Posterior vena cava (tissue), 2 donors: ENCODE data around the gene CNFN. TPM values are rescaled to one million over a fixed set of nuclear protein-coding genes. Genes with fewer than 3 reads are reported as not detected.

Experiments used
- DNase-seq: peaks from one replicate; pipeline ENCODE4 v3.0.0-alpha.2; 2020; ENCODE audit warnings: low spot score
- intact Hi-C, 2 donors: fragments of 100-400 bp; cut with DNase I; formaldehyde crosslinking; loops; one replicate each; pipeline versions ENCODE4 v1.14.1 to v1.14.2; 2022 to 2023
- long read RNA-seq, 2 donors: library from polyadenylated mRNA; unstranded; transcript quantifications; one replicate each; pipeline ENCODE4 v2.0.0, GENCODE V29; 2020 to 2021
- total RNA-seq, 2 donors: library from RNA; stranded (reverse); fragmentation: NEBNext Ultra II Directional; extraction: Animal tissue kit (Norgen Biotek cat#: 25700); gene quantifications; one replicate each; pipeline ENCODE4 v1.2.1, GENCODE V29; 2021
- donor health status: DM: yes; HTN: yes; CAD: no.
- donor health status: DM: yes; HTN: yes; CAD: no.

The CNFN gene, protein sequence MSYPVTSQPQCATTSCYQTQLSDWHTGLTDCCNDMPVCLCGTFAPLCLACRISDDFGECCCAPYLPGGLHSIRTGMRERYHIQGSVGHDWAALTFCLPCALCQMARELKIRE
- total RNA-seq, result under 1 TPM; 0.52 to 0.88 TPM
- long read RNA-seq, donor 1, result 0 reads
- long read RNA-seq, donor 2, result 0 reads

DNA sequence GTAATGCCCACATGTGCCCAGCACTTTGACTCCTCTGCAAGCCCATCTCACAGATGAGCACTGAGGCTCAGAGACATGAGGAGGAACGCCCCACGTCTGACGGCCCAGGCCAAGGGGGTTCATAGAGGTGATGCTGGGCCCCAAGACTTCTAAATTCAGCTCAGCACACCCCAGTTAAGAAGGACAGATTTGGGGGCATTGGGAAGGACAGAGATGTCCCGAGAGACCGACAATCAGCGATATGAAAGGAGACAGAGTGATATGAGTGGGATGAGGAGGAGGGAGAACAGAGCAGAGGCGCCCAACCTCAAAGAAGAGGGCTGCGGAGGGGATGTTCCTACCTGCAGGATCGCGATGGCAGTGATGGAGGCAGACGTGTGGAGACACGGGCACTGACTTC lies at the start of gene CNFN:
Gene CNFN, minus strand, starts transcription at position 399 of the 400 bp plus-strand sequence. CDS start 1,260 bp downstream, outside the sequence.
- no peak for DNase-seq
- intact Hi-C loops, result no loop called here

DNA sequence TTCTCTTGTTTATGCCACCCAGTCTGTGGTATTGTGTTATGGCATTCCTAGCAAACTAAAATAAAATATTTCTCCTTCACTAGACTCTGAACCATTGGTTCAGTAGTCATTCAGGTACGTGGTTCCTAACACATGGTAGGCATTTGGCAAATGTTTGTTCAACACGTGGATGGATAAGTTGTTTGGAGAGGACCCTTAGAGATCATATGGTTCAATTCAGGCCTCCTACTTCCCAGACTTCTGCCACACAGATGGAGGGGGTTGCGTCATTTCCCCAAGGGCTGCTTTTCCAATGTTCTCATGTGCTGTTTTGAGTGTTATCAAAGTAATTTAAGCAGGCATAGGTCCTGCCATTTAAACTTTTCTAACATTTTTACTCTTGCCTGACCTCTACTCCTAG lies 45.9 kb upstream of the CNFN start:
- intact Hi-C loops, result no loop called here
- no peak for DNase-seq

DNA sequence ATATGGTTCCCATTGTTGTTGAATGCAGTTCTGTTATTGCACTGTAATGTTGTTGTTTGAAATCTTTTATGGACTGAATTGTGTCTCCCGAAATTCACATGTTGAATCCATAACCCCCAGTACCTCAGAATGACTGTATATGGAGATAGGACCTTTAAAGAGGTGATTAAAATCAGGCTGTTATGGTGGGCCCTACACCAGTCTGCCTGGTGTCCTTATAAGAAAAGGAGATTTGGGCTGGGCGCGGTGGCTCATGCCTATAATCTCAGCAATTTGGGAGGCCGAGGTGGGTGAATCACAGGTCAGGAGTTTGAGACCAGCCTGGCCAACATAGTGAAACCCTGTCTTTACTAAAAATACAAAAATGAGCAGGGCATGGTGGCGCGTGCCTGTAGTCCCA lies 45.2 kb upstream of the CNFN start:
- no peak for DNase-seq
- intact Hi-C loops, result no loop called here

DNA sequence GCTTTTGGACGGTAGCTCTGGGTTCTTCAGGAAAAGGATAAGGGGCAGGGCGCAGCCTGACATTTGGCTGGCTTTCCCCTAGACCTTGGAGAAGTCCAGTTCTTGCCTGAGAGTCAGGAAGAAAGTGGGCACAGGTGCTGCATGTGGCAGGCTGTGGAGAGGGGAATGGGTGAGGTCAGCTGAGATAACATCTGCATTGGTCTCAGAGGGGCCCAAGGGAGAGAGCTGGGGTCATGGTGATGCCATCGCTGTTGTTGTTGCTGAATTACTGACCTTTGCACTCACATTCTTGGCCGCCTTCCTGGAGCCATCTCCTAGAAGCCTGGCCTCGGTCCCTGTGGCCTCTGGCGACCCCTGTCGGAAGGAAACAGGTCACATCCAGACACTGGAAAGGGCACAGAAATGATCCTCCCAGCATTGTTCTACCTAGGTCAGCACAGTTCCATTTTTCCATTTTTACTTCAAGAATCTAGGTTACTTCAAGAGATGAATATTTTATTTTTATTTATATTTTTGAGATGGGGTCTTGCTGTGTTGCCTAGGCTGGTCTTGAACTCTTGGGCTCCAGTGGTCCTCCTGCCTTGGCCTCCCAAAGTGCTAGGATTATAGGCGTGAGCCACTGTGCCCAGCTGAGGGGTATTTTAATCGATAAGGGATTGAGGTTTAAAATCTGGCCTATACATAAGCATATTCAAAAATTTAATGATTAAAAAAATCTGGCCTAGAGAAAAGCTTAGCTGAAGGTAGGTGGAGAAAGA lies 43.6 kb upstream of the CNFN start:
- intact Hi-C loops, result no loop called here
- DNase-seq, result peak; percentile 91

DNA sequence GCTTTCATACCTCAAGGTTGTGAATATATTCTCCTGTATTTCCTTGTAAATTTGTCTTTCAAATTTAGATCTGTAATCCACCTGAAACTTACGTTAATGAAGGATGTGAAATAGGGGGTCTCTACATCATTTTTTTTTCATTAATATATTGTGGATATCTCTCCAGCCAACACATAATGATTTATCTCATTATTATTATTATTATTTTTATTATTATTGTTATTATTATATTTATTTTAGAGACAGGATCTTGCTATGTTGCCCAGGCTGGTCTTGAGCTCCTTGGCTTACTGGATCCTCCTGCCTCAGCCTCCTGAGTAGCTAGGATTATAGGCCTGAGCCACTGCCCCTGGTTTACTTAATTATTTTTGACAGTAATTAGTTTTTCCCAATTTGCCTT lies 41.4 kb upstream of the CNFN start:
- intact Hi-C loops, result no loop called here
- DNase-seq, result no peak

DNA sequence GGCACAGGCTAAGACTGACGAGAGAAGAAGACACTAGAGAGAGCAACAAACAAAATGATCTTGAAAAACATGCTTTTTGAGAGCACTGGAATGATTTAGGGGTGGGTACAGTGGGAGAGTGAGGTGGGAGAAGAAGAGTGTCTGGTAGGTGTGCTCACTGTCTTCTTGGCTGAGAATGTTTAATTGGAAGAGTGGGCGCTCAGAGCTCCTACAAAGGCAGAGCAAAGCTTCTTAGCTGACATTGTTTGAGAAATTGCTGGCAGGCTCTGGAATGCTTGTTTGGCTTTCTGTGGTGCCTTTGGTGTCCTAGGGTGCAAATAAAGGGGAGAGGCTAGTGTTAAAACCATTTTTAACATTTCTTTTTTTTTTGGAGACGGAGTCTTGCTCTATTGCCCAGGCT lies 38.6 kb upstream of the CNFN start:
- no peak for DNase-seq
- intact Hi-C loops, result no loop called here

DNA sequence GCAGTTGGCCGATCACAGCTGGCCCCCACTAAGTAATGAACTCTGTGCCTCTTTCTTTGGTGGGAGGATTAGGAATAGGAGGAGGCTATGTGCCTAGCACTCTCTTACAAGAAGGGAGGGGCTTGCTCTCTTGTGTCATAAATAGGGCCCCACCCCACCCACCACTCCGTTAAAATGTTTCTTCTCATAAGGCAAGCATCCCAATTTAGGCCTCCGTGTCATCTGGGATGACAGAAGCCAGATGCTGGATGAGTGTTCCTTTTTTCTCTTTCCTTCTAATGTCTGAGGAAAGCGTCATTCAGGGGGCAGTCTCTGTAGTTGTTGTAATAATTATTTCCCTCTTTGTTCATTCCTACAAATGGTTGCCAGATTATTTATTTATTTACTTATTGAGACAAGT lies 37.2 kb upstream of the CNFN start, which contains the start of gene LIPE:
Gene LIPE, minus strand, starts transcription at position 76 of the 400 bp plus-strand sequence. CDS start 239 bp downstream, outside the sequence.
- DNase-seq, result no peak
- intact Hi-C loops, result no loop called here

DNA sequence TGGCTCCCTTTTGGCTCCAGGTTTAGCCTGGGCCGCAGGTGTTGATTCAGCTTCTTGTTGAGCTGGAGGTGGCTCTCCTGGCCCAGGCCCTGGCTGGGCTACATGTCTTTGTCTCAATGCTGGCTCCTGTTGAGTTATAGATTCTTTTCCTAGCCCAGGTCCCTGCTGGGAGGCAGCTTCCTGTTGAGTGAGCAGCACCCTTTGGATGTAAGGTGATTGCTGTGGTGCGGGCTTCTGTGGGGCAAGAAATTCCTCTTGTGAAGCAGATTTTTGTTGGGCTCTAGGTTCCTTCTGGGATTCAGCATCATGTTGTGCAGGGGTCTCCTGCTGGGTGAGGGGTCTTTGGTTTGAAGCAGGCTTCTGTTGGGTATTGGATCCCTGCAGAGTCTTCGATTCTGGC lies 36.5 kb upstream of the CNFN start:
- intact Hi-C loops, result no loop called here
- no peak for DNase-seq

DNA sequence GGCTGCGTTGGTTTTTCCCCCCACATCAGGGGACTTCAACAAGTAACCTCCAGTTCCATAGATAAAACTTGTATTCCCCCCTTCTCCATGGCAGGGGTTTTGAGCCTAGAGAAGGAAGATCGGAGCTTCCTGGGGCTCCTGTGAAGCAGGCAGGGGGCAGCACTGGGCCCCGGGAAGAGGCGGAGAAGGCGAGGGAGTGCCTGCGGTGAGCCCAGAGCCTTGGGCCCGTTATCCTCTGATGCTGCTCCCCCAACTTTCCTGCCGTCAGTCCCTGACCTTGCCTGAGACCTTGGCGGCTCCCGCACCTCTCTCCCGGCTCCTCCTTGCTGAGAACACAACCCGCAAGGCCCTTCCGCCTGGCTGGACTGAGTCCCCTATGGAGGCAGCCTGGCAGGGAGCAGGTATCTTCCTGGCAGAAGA lies 34.6 kb upstream of the CNFN start:
- intact Hi-C loops, result no loop called here
- no peak for DNase-seq

DNA sequence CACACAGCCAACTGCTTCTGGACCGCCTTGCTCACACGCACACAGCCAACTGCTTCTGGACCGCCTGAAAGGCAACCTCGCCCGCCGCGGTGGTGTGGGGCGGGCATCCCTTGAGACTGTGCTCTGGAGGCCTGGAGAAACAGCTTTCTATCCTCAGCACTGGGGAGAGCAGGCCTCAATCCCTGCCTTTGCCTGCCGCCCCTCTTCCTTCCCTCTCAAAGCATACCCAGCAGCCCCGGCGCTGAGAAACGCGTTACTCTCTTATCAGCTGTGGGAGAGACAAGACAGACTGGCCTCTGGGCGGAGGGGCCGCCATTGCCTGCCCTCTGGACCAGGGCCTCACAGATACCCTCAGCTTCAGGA lies 34.2 kb upstream of the CNFN start:
- intact Hi-C loops, result no loop called here

DNA sequence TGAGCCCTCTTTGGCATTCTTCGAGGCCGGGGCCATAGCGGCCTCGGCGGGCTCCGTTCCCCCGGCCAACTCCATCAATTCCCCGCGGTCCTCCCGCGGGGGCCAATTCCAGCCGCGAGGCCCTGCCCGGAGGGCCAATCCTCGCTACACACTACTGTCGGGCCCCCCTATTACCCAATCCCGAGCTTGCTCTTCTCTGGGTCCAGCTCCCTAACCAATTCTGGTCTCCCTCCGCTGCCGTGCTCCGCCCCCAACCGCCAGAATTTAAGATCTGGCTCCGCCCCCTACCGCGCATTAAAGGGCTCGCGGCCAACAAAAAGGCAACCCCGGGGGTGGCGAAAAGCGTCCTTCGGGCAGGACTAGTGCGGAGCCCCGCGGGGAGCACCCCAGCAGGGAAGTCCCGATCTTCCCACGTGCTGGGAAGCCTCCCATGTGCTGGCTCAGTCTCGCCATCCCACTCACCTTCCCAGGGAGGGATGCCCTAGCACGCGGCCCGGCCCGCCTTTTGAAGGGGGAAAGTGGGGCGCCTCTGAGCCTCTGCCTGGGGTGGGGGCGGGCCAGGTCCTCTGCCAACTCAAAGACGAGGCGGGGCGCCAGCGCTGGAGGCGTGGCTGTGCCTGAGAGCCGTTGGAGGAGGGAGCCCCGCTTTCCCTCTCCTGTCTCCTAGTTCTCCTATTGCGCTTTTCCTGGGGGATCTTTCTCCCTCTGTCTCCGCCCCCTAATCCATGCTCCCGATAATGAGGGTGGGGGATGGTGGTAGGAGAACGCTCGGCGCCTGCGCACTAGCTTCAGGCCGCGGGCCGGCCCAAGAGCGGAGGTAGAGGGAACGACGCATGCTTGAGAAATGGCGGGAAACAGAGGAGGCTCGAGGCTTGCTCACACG lies 33.6 kb upstream of the CNFN start:
- intact Hi-C loops, result no loop called here
- DNase-seq, result peak; percentile 92

More for the DNA sequence above, 34.2 kb upstream of the CNFN start:
- DNase-seq, result no peak

DNA sequence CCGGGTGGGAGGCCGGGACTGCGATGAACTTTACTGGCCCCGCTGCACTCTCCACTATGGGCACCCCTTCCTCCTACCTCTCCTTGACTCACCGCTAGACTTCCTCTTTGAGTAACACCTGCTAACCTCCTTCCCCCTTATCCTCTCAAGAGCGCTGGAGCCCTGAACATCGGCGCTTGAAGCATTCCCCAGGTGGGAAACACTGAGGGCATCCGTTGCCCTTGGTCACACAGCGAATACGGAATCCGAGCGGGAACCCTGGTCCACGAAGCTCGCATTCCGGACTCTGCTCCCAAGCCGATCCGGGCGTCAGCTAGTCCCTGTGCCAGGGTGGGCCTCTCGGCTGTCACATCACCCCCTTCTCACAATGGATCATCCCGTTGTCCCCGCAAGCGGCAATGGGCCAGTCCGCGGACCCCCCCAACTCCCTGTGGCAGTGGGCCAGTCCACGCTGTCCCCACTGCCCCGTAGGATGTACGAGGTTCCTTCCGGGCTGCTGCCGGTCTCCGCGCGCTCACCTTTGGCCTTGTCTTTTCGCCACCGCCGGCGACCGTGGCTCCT lies 32.9 kb upstream of the CNFN start:
- intact Hi-C loops, result no loop called here
- no peak for DNase-seq

DNA sequence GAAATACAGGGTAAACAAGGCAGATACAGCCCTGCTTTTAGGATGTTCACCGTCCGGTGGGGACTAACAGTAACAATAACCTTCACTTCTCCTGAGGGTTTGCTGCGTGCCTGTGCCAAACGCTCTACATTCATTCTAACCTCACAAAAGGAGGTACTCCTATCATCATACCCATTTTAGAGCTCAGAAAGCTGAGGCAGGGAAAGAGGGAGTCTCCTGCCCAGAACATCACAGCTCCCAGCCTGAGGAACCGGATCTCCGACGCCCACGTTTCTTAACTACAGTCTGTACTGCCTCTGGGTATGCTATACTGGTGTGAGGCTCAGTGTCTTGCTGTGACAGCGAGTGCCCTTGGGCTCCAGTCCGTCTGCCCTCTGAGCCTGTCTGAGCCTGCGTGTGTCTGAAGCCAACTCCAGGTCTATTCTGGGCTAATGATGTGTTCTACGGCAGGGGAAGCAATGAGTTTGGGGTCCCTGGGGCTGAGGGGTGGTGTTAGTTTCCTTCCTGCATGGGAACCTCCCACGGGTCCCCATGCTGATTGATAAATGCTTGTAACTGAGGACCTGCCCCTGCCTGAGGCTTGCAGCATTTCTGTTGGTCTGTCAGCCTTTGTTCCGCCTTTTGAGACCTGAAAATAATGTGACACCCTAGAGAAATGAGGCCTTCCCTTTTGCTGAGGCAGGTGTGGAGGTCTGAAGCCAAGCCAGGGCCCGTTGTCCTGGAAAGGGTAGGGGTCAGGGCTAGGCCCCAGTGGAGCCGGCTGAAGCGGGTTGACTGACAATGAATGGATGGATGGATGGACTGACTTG lies 32.2 kb upstream of the CNFN start:
- DNase-seq, result no peak

DNA sequence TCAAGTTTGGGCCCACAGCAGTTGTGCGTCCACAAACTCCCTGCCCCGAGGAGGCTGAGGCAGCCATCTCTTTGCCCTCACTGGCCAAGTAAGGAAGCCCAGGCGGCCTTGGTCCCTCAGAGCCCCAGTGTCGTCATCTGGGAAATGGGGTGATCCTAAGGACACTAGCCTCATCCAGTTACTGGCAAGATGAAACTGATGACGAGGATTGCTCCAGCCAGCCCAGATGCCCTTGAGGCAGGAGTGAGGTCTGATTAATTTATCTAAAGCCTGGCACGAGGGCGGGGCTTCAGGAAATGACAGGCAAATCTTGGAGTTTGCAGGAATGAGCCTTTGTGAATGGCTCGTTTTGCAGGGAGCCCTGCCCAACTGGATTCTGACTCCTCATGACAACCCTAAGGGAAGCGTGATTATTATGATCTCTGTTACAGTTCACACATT lies 31.5 kb upstream of the CNFN start:
- no peak for DNase-seq
- intact Hi-C loops, result no loop called here

More for the DNA sequence above, 32.2 kb upstream of the CNFN start:
- intact Hi-C loops, result no loop called here

DNA sequence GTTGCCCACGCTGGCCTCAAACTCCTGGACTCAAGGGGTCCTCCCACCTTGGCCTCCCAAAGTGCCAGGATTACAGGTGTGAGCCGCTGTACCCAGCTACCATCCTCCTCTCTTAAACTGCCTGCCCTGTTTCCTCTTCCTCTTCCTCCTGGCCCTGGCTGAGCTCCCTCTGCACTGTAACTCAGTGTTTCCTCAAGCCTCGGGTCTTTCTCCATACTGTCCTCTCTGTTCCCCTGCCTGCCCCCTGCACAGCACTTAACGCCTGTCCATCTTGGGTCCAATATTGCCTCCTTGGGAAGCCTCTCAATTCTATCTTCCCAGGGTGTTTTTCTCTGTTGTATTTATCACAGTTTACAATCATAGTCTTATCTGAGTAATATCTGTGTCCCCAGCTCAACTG lies 31.0 kb upstream of the CNFN start:
- intact Hi-C loops, result no loop called here
- DNase-seq, result no peak

DNA sequence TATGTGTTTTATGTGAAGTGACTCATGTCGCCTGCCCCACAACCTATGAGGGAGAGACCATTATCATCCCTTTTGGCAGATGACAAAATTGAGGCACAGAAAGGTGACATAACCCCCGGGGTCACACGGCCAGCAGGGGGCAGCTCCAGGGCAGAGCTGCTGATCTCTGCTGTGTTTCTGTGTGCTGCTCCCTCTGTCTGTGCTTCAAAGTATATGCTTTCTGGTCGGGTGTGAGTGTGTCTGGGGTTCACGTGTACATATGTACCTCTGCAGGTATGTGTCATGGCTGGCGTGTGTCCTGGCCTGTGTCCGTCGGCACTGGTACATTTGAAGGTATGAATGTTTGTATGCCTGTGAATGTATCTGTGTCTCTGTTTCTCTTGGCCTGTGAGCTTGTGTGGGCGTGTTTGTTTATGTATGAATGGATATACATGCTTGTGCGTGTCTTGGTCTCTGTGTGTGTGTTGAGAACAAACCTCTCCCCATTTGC lies 30.0 kb upstream of the CNFN start:
- intact Hi-C loops, result no loop called here
- no peak for DNase-seq

DNA sequence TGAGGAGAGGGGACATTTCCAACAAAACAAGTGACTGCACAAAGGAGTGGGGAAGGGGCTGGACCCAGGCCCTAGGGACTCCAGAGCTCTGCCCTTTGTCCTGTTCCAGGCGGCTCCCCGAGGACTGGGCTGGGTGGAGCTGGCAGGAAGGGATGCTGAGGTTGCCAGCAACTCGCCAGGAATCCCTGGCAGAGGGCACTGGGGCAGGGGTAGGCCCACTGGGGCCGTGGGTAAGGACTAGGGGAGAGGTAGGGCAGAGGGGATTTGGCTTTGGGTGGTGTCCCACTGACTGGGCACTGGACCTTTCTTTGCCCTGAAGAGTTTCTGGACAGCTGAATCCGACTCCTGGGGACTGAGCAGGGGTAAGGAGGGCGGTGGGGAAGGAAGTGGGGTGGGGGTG lies 29.2 kb upstream of the CNFN start:
- peak; percentile 48 for DNase-seq
- intact Hi-C loops, result no loop called here

DNA sequence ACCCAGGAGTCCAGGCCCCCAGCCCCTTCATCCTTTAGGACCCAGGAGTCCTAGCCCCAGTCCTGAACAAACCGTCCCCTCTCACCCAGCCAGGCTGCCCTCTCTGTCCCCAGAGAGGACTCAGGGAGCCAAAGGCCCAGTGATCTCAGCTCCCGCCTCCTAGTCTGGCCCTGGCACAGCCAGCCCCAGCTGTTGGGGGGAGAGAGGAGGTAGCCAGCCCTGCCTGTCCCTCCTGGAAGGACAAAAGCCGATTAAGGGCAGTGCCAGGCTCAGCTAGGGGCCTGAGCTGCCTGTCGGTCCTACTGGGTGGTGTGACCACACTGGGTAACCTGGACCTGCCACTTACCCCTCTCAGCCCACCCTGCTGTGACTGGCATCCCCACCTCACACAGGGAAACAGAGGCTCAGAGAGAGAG lies 22.6 kb upstream of the CNFN start:
- intact Hi-C loops, result no loop called here
- DNase-seq, result no peak

DNA sequence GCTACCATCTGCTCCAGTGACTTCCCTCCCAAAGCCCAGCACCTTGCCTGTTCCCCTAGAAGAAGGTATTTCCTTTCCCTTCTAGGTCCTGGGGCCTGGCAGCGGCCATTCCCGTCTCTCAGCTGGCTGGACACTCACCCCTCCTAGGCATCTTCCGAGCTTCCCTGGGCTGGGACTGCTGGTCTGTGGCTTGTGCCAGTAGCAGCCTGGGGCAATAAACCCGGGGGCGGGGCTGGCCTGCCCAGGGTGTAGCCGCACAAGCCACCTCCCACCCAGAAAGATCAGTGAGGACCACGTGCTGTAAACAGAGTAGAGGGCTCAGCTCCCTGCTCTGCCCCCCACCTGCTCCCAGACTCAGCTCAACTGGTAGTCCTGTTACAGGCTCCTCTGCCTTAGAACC lies 22.1 kb upstream of the CNFN start:
- no peak for DNase-seq
- intact Hi-C loops, result no loop called here
